Keratinocyte (primary cell): ENCODE data around the gene DPP10. TPM values are rescaled to one million over a fixed set of nuclear protein-coding genes. Genes with fewer than 3 reads are reported as not detected.

ENCODE experiments used
- DNase-seq: peaks from one replicate; pipeline ENCODE4 v3.0.0-alpha.2; 2011; ENCODE audit warnings: low read depth, missing footprints, low spot score
- FAIRE-seq: peaks from 2 replicates; lab custom pipeline; 2011; peaks lifted over from hg19 to GRCh38; lab: Jason Lieb, UNC
- H2AFZ ChIP-seq: 2 replicates; pipeline ENCODE4 v1.6.0; 2012; ENCODE audit warnings: low read length, control low read depth, inconsistent platforms; ENCODE audit not compliant: control insufficient read depth
- H3K27ac ChIP-seq: 2 replicates; pipeline ENCODE4 v1.5.1; 2011; ENCODE audit warnings: low read length; ENCODE audit not compliant: control insufficient read depth, insufficient read depth
- H3K27me3 ChIP-seq: 3 replicates; pipeline ENCODE4 v1.6.0; 2011; ENCODE audit warnings: low read length; ENCODE audit not compliant: control insufficient read depth, insufficient read depth; ENCODE audit errors: extremely low read depth
- H3K36me3 ChIP-seq, 2 experiments: 2 replicates in 1 of 2; 3 replicates in 1 of 2; pipeline ENCODE4 v1.5.1; 2011; ENCODE audit warnings: low read length in 2 of 2, mild to moderate bottlenecking in 1 of 2; ENCODE audit not compliant: control insufficient read depth in 2 of 2, insufficient read depth in 2 of 2; ENCODE audit errors: extremely low read depth in 1 of 2
- H3K4me1 ChIP-seq: 3 replicates; pipeline ENCODE4 v1.5.1; 2011; ENCODE audit warnings: low read length; ENCODE audit not compliant: control insufficient read depth, insufficient read depth; ENCODE audit errors: extremely low read depth
- H3K4me2 ChIP-seq: 3 replicates; pipeline ENCODE4 v1.6.0; 2011; ENCODE audit warnings: low read depth, low read length; ENCODE audit not compliant: control insufficient read depth, insufficient read depth; ENCODE audit errors: extremely low read depth
- H3K4me3 ChIP-seq, 3 experiments: fragments of 200-600 bp in 1 of 3; sonication (generic) in 1 of 3; 2 replicates in 2 of 3; 3 replicates in 1 of 3; pipeline ENCODE4 v1.5.1; 2011 to 2016; ENCODE audit warnings: low read length in 3 of 3, mild to moderate bottlenecking in 3 of 3, control low read depth in 2 of 3, inconsistent platforms in 1 of 3, low read depth in 1 of 3, mixed read lengths in 1 of 3, mixed run types in 1 of 3, moderate library complexity in 1 of 3; ENCODE audit not compliant: control insufficient read depth in 2 of 3, insufficient read depth in 2 of 3; ENCODE audit errors: extremely low read depth in 1 of 3
- H3K79me2 ChIP-seq: 2 replicates; pipeline ENCODE4 v1.6.0; 2012; ENCODE audit warnings: low read length; ENCODE audit not compliant: control insufficient read depth, insufficient read depth
- H3K9ac ChIP-seq: 3 replicates; pipeline ENCODE4 v1.6.0; 2011; ENCODE audit warnings: low read length; ENCODE audit not compliant: control insufficient read depth, insufficient read depth; ENCODE audit errors: extremely low read depth
- H3K9me1 ChIP-seq: 3 replicates; pipeline ENCODE4 v1.6.0; 2011; ENCODE audit warnings: low read length; ENCODE audit not compliant: control insufficient read depth, insufficient read depth; ENCODE audit errors: extremely low read depth
- H3K9me3 ChIP-seq: 2 replicates; pipeline ENCODE4 v1.5.1; 2012; ENCODE audit warnings: low read depth, low read length; ENCODE audit not compliant: control insufficient read depth
- H4K20me1 ChIP-seq: 3 replicates; pipeline ENCODE4 v1.6.0; 2011; ENCODE audit warnings: low read length; ENCODE audit not compliant: control insufficient read depth, insufficient read depth; ENCODE audit errors: extremely low read depth
- CTCF ChIP-seq, 3 experiments: IDR thresholded peaks in 1 of 3; conservative IDR thresholded peaks in 1 of 3; optimal IDR thresholded peaks in 1 of 3; 2 replicates in 2 of 3; 3 replicates in 1 of 3; pipeline versions ENCODE3 to v1.5.1; 2011; ENCODE audit warnings: low read length in 3 of 3, mild to moderate bottlenecking in 3 of 3, moderate library complexity in 2 of 3, control low read depth in 1 of 3, inconsistent platforms in 1 of 3; ENCODE audit not compliant: insufficient read depth in 2 of 3; ENCODE audit errors: extremely low read depth in 1 of 3
- EZH2 ChIP-seq: IDR thresholded peaks from one replicate; pipeline ENCODE4 v1.6.1; 2012; ENCODE audit warnings: inconsistent platforms, mild to moderate bottlenecking, low read length, moderate library complexity
- dilution Hi-C: fragments of 300-500 bp; cut with MboI; formaldehyde crosslinking; loops from one replicate; pipeline ENCODE4 v1.7.0; 2020; ENCODE audit warnings: low sequenced_read_pairs; ENCODE audit not compliant: extremely low pct_ligation_motif_present
- polyA plus RNA-seq, 5 experiments: library from polyadenylated mRNA; depleted of rRNA in 3 of 5; stranded (reverse) in 3 of 5; stranded (forward) in 1 of 5; unstranded in 1 of 5; fragments of >200 nt; gene quantifications; 1 replicate in 1 of 5; 2 replicates in 3 of 5; 3 replicates in 1 of 5; pipeline versions ENCODE4 v1.2.1 to v1.2.3, GENCODE V29; 2011 to 2012; ENCODE audit warnings: missing spikeins in 2 of 5, low read depth in 1 of 5, low replicate concordance in 1 of 5

DPP10 gene
- polyA plus RNA-seq, 1 donor (not counting 4 experiments of a cell fraction or from before 2014, with no cell fraction given), result not detected

- Histone ChIP-seq H4K20me1 (no peaks in the 10 kb centered on the region), H3K4me3 (no peak overlapping the region), H3K4me2 (no peak overlapping the region), H3K36me3 (no peaks in the 10 kb centered on the region), H3K9me3 (no peaks in the 10 kb centered on the region), H3K4me1 (no peaks in the 10 kb centered on the region), H3K9me1 (no peaks in the 10 kb centered on the region), H3K9ac (no peak overlapping the region), H3K27me3 (no peaks in the 10 kb centered on the region), H3K79me2 (no peaks in the 10 kb centered on the region), H2AFZ (no peak overlapping the region), H3K27ac (no peak overlapping the region)
- no peak for TF ChIP-seq CTCF (optimal IDR thresholded peaks at IDR 0.05 in 1 of 3, IDR thresholded peaks at IDR 0.05 in 1 of 3, conservative IDR thresholded peaks at IDR 0.05 in 1 of 3; ENCODE audit: extremely low read depth in 1 of 3, insufficient read depth in 2 of 3, low read length in 3 of 3)
- TF ChIP-seq EZH2, result no peak
- FAIRE-seq, result no peak
- dilution Hi-C loops, result no loop called here
- DNase-seq, result no peak
These were observed 479.6 kb downstream of the DPP10 start for GRCh38 chr2:114922076-114922475.

GRCh38 chr2:114925296-114926255, 483.1 kb downstream of the DPP10 start:
- FAIRE-seq, result no peak
- no peak overlapping the region for H2AFZ ChIP-seq
- H3K27ac ChIP-seq, result no peak overlapping the region
- no peak overlapping the region for H3K9ac ChIP-seq
- H4K20me1 ChIP-seq, result no peaks in the 10 kb centered on the region
- dilution Hi-C loops, result no loop called here
- H3K9me3 ChIP-seq, result no peaks in the 10 kb centered on the region
- no peaks in the 10 kb centered on the region for H3K79me2 ChIP-seq
- H3K4me3 ChIP-seq, result no peak overlapping the region
- TF ChIP-seq CTCF (optimal IDR thresholded peaks at IDR 0.05 in 1 of 3, IDR thresholded peaks at IDR 0.05 in 1 of 3, conservative IDR thresholded peaks at IDR 0.05 in 1 of 3; ENCODE audit: extremely low read depth in 1 of 3, insufficient read depth in 2 of 3, low read length in 3 of 3) (no peak), EZH2 (no peak)
- H3K27me3 ChIP-seq, result no peaks in the 10 kb centered on the region
- H3K4me1 ChIP-seq, result no peaks in the 10 kb centered on the region
- no peaks in the 10 kb centered on the region for H3K36me3 ChIP-seq
- no peak for DNase-seq
- no peaks in the 10 kb centered on the region for H3K9me1 ChIP-seq
- H3K4me2 ChIP-seq, result no peak overlapping the region
